EH (cell line): ENCODE data around the gene EIF4G3.
"Not testable (repeated sequence)": the region's sequence is repeated elsewhere in the genome, so short reads cannot be mapped to it uniquely, and the experiment has no call there.

Experiments used
- DNase-seq: peaks from one replicate; pipeline ENCODE4 v3.0.0-alpha.2; 2015; ENCODE audit warnings: low read depth

Gene EIF4G3

GRCh38 chr1:20823845-20824244 is 352.9 kb downstream of the EIF4G3 start:
- DNase-seq = no peak

GRCh38 chr1:20821466-20821865 is 355.2 kb downstream of the EIF4G3 start:
- no peak for DNase-seq

GRCh38 chr1:20819818-20820217 is 356.9 kb downstream of the EIF4G3 start:
- no peak for DNase-seq

- DNase-seq = no peak
Observed at GRCh38 chr1:20814534-20814871, 362.2 kb downstream of the EIF4G3 start.

- no peak for DNase-seq
Observed at GRCh38 chr1:20811916-20812315, 364.8 kb downstream of the EIF4G3 start.

- no peak for DNase-seq
Observed at GRCh38 chr1:20793236-20793635, 383.5 kb downstream of the EIF4G3 start.

GRCh38 chr1:20792196-20792595 is 384.5 kb downstream of the EIF4G3 start:
- peak; percentile 87 for DNase-seq

GRCh38 chr1:20790785-20791184 is 385.9 kb downstream of the EIF4G3 start:
- no peak for DNase-seq

GRCh38 chr1:20789598-20789997 is 387.1 kb downstream of the EIF4G3 start:
- not testable (repeated sequence) for DNase-seq

- DNase-seq = peak; percentile 81
Observed at GRCh38 chr1:20787840-20788795, 388.6 kb downstream of the EIF4G3 start.

GRCh38 chr1:20787029-20787839 is 389.5 kb downstream of the EIF4G3 start, which contains the start of gene HP1BP3:
Gene HP1BP3, minus strand, starts transcription at chr1:20787307. Its CDS starts 6,867 bp downstream, at chr1:20780440.
- DNase-seq = peak; percentile 81

GRCh38 chr1:20786253-20787028 is 390.3 kb downstream of the EIF4G3 start:
- DNase-seq = peak; percentile 95

- DNase-seq = no peak
Observed at GRCh38 chr1:20785907-20786252, 390.8 kb downstream of the EIF4G3 start.

- no peak for DNase-seq
Observed at GRCh38 chr1:20775700-20776099, 401.0 kb downstream of the EIF4G3 start.

GRCh38 chr1:20771780-20772179 is 404.9 kb downstream of the EIF4G3 start:
- DNase-seq = no peak

GRCh38 chr1:20770314-20771087 is 406.2 kb downstream of the EIF4G3 start:
- no peak for DNase-seq

GRCh38 chr1:20767271-20767670 is 409.4 kb downstream of the EIF4G3 start:
- no peak for DNase-seq

- no peak for DNase-seq
Observed at GRCh38 chr1:20763417-20763816, 413.3 kb downstream of the EIF4G3 start.

- DNase-seq = no peak
Observed at GRCh38 chr1:20760322-20760721, 416.4 kb downstream of the EIF4G3 start.
